GM19372 (cell line): Measurements from ENCODE around the gene REPS1.
"Not testable (repeated sequence)": the region's sequence is repeated elsewhere in the genome, so short reads cannot be mapped to it uniquely, and the experiment has no call there.

ENCODE experiments used
- ATAC-seq: cut with Tn5 transposase; IDR thresholded peaks from one replicate; pipeline ENCODE4 v1.9.1; 2021; ENCODE audit warnings: mild to moderate bottlenecking, low read depth, moderate library complexity; ENCODE audit not compliant: unreplicated experiment

The REPS1 gene

GRCh38 chr6:138943089-138943625 lies 44.9 kb downstream of the REPS1 start:
- no peak for ATAC-seq

GRCh38 chr6:138936873-138937272 lies 51.2 kb downstream of the REPS1 start:
- not testable (repeated sequence) for ATAC-seq

GRCh38 chr6:138931660-138932059 lies 56.4 kb downstream of the REPS1 start:
- ATAC-seq, result no peak

- ATAC-seq, result no peak
Observed at GRCh38 chr6:138926579-138926978, 61.5 kb downstream of the REPS1 start.

- ATAC-seq, result no peak
Observed at GRCh38 chr6:138925806-138926205, 62.2 kb downstream of the REPS1 start.

GRCh38 chr6:138923561-138923960 lies 64.5 kb downstream of the REPS1 start:
- no peak for ATAC-seq

- no peak for ATAC-seq
Observed at GRCh38 chr6:138920906-138921305, 67.1 kb downstream of the REPS1 start.

- no peak for ATAC-seq
Observed at GRCh38 chr6:138914701-138915100, 73.4 kb downstream of the REPS1 start.

GRCh38 chr6:138912308-138912707 lies 75.7 kb downstream of the REPS1 start:
- ATAC-seq, result no peak

- no peak for ATAC-seq
Observed at GRCh38 chr6:138909975-138910374, 78.1 kb downstream of the REPS1 start.

GRCh38 chr6:138909511-138909910 lies 78.5 kb downstream of the REPS1 start:
- no peak for ATAC-seq

- no peak for ATAC-seq
Observed at GRCh38 chr6:138907167-138907566, 80.9 kb downstream of the REPS1 start.

GRCh38 chr6:138897031-138897430 lies 91.0 kb downstream of the REPS1 start:
- no peak for ATAC-seq

- no peak for ATAC-seq
Observed at GRCh38 chr6:138896104-138896756, 91.8 kb downstream of the REPS1 start.

GRCh38 chr6:138891255-138891986 lies 96.6 kb downstream of the REPS1 start:
- ATAC-seq, result no peak

GRCh38 chr6:138885156-138885819 lies 102.8 kb downstream of the REPS1 start:
- no peak for ATAC-seq

- ATAC-seq, result peak; percentile 72
Observed at GRCh38 chr6:138882369-138883017, 105.6 kb downstream of the REPS1 start.

- ATAC-seq, result no peak
Observed at GRCh38 chr6:138873191-138873590, 114.9 kb downstream of the REPS1 start.

GRCh38 chr6:138869398-138869797 lies 118.7 kb downstream of the REPS1 start:
- no peak for ATAC-seq

- ATAC-seq, result no peak
Observed at GRCh38 chr6:138868181-138868580, 119.9 kb downstream of the REPS1 start.
